Aorta (tissue), 5 donors: ENCODE data around the gene ADSS2. TPM values are rescaled to one million over a fixed set of nuclear protein-coding genes. Genes with fewer than 3 reads are reported as not detected.
A peak's percentile ranks its signal among the peaks of the same experiment; 100 is the strongest.
"Not testable (repeated sequence)": the region's sequence is repeated elsewhere in the genome, so short reads cannot be mapped to it uniquely, and the experiment has no call there.

ENCODE experiments used
- ATAC-seq: fragments of 200-7000 bp; cut with Tn5 transposase; one replicate; pipeline ENCODE4 v1.9.1; 2022; ENCODE audit warnings: moderate library complexity; ENCODE audit not compliant: low FRiP score
- DNase-seq, 2 donors: peaks; one replicate each; pipeline ENCODE4 v3.0.0-alpha.2; 2020
- H3K27ac ChIP-seq, 2 donors: one replicate each; pipeline ENCODE4 v1.5.1; 2013; ENCODE audit warnings: low read length in 2 of 2, mild to moderate bottlenecking in 2 of 2, moderate library complexity in 2 of 2, control low read depth in 1 of 2, inconsistent platforms in 1 of 2, low read depth in 1 of 2
- H3K27me3 ChIP-seq, 2 donors: one replicate each; pipeline ENCODE4 v1.6.1; 2013; ENCODE audit warnings: control low read depth in 1 of 2, low read length in 1 of 2, mild to moderate bottlenecking in 1 of 2, moderate library complexity in 1 of 2; ENCODE audit not compliant: insufficient read depth in 2 of 2, control insufficient read depth in 1 of 2
- H3K36me3 ChIP-seq, 2 donors: one replicate each; pipeline ENCODE4 v1.6.1; 2013; ENCODE audit warnings: control low read depth in 1 of 2, low read length in 1 of 2, mild to moderate bottlenecking in 1 of 2; ENCODE audit not compliant: insufficient read depth in 2 of 2, control insufficient read depth in 1 of 2
- H3K4me1 ChIP-seq, 2 donors: one replicate each; pipeline ENCODE4 v1.6.1; 2013; ENCODE audit warnings: low read length in 2 of 2, control low read depth in 1 of 2, mild to moderate bottlenecking in 1 of 2, moderate library complexity in 1 of 2; ENCODE audit not compliant: insufficient read depth in 2 of 2, control insufficient read depth in 1 of 2
- H3K4me3 ChIP-seq, 2 donors: one replicate each; pipeline ENCODE4 v1.5.1; 2013; ENCODE audit warnings: low read length in 2 of 2, control low read depth in 1 of 2, mild to moderate bottlenecking in 1 of 2
- H3K9me3 ChIP-seq: one replicate; pipeline ENCODE4 v1.6.1; 2013; ENCODE audit warnings: mild to moderate bottlenecking, low read length; ENCODE audit not compliant: control insufficient read depth
- WGBS, 2 donors: extraction: QIAGEN DNeasy Blood & Tissue Kit; methylation state at CpG; one replicate each; pipeline ENCODE4 v1.1.7; 2013; 5-methylcytosine and 5-hydroxymethylcytosine counted together
- intact Hi-C, 2 donors: fragments of 100-400 bp; cut with DNase I; formaldehyde crosslinking; loops; one replicate each; pipeline versions ENCODE4 v1.14.2 to v1.15.0; 2022
- polyA plus RNA-seq, 2 donors: library from polyadenylated mRNA; stranded (reverse); fragments of 200-250 nt; gene quantifications; one replicate each; pipeline ENCODE4 v1.2.3, GENCODE V29; 2013
- total RNA-seq, 2 donors: library from RNA; stranded (reverse); fragmentation: NEBNext Ultra II Directional; extraction: Animal tissue kit (Norgen Biotek cat#: 25700); gene quantifications; one replicate each; pipeline ENCODE4 v1.2.1, GENCODE V29; 2021
- donor health status: healthy with polysubstance abuse.
- donor health status: Bipolar disorder and iron deficiency.
- donor health status: DM: no; HTN: no; CAD: no.
- donor health status: DM: no; HTN: no; CAD: no.
- donor health status: DM: yes; HTN: yes; CAD: no.

ADSS2 gene
- total and polyA plus RNA-seq, 4 donors = 22.7 to 44.2 (median 33.5) TPM

DNA sequence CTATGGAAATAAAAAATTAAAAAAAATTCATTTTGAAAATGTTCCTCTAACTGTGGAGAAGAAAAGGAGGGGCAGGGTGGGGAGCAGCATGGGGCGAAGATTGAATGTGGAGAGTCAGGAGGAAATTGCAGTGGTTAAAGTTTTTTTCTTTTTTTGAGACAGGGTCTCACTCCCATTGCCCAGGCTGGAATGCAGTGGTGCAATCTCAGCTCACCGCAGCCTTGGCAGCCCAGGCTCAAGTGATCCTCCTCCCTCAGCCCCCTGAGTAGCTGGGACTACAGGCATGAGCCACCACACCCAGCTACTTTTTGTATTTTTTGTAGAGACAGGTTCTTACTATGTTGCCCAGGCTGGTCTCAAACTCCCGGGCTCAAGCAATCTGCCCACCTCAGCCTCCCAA, 67.6 kb downstream of the ADSS2 start:
- Histone ChIP-seq H3K9me3 (no peaks in the 10 kb centered on the region), H3K36me3 (no peaks in the 10 kb centered on the region), H3K27me3 (no peaks in the 10 kb centered on the region), H3K27ac (no peak overlapping the region), H3K4me1 (no peaks in the 10 kb centered on the region), H3K4me3 (no peak overlapping the region)
- 94 to 95% methylated on average over 3 of the region's 3 CpGs for WGBS, 2 donors
- peak in 1 of 2 donors; percentile 3 for DNase-seq
- intact Hi-C loops = no loop called here
- no peak for ATAC-seq

GRCh38 chr1:244383278-244383884, 68.3 kb downstream of the ADSS2 start:
- WGBS, 2 donors = 84 to 87% methylated on average over 4 of the region's 4 CpGs

GRCh38 chr1:244381878-244382565, 69.7 kb downstream of the ADSS2 start:
- ATAC-seq (no peak), DNase-seq (peak in 1 of 2 donors; percentile 11)
- no peak overlapping the region for H3K4me3 ChIP-seq
- no peaks in the 10 kb centered on the region for H3K27me3 ChIP-seq
- intact Hi-C loops = no loop called here
- H3K27ac ChIP-seq = peak overlapping the region in 1 of 2 donors; percentile 33
- H3K4me1 ChIP-seq = no peaks in the 10 kb centered on the region
- WGBS, 2 donors = 46 to 51% methylated on average over 7 of the region's 7 CpGs
- H3K9me3 ChIP-seq = no peaks in the 10 kb centered on the region
- no peaks in the 10 kb centered on the region for H3K36me3 ChIP-seq

More at GRCh38 chr1:244383278-244383884, 68.3 kb downstream of the ADSS2 start:
- H3K27me3 ChIP-seq = no peaks in the 10 kb centered on the region
- DNase-seq (peak in 1 of 2 donors; percentile 15), ATAC-seq (no peak)
- no peak overlapping the region for H3K4me3 ChIP-seq
- intact Hi-C loops = no loop called here
- H3K9me3 ChIP-seq = no peaks in the 10 kb centered on the region
- no peak overlapping the region for H3K27ac ChIP-seq
- no peaks in the 10 kb centered on the region for H3K36me3 ChIP-seq
- no peaks in the 10 kb centered on the region for H3K4me1 ChIP-seq

- H3K36me3 ChIP-seq = no peaks in the 10 kb centered on the region
Measured at GRCh38 chr1:244376126-244376525, 75.6 kb downstream of the ADSS2 start.

GRCh38 chr1:244375051-244375450, 76.7 kb downstream of the ADSS2 start:
- Histone ChIP-seq H3K9me3 (no peaks in the 10 kb centered on the region), H3K27ac (no peak overlapping the region), H3K36me3 (no peaks in the 10 kb centered on the region), H3K4me3 (no peak overlapping the region), H3K27me3 (no peaks in the 10 kb centered on the region), H3K4me1 (no peaks in the 10 kb centered on the region)
- WGBS, 2 donors = 51 to 60% methylated on average over 7 of the region's 7 CpGs
- DNase-seq (no peak), ATAC-seq (no peak)
- intact Hi-C loops = no loop called here

More at GRCh38 chr1:244376126-244376525, 75.6 kb downstream of the ADSS2 start:
- 82 to 83% methylated on average over 6 of the region's 6 CpGs for WGBS, 2 donors
- Histone ChIP-seq H3K4me1 (no peaks in the 10 kb centered on the region), H3K27ac (no peak overlapping the region), H3K4me3 (no peak overlapping the region), H3K9me3 (no peaks in the 10 kb centered on the region), H3K27me3 (no peaks in the 10 kb centered on the region)
- intact Hi-C loops = no loop called here
- DNase-seq (no peak), ATAC-seq (no peak)

DNA sequence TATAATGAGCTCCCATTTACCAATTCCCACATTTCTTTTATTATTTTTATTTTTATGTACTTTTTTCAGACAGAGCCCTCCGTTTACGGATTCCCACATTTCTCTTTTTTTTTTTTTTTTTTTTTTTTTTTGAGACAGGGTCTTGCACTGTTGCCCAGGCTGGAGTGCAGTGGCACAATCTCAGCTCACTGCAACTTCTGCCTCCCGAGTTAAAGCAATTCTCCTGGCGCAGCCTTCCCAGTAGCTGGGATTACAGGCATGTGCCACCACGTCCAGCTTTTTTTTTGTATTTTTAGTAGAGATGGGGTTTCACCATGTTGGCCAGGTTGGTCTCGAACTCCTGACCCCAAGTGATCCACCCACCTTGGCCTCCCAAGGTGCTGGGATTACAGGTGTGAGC, 77.2 kb downstream of the ADSS2 start:
- 94 to 95% methylated on average over 6 of the region's 6 CpGs for WGBS, 2 donors
- DNase-seq, H3K36me3 ChIP-seq, H3K9me3 ChIP-seq, ATAC-seq, H3K4me1 ChIP-seq, H3K4me3 ChIP-seq, H3K27me3 ChIP-seq, H3K27ac ChIP-seq, intact Hi-C loops: not testable (repeated sequence)

DNA sequence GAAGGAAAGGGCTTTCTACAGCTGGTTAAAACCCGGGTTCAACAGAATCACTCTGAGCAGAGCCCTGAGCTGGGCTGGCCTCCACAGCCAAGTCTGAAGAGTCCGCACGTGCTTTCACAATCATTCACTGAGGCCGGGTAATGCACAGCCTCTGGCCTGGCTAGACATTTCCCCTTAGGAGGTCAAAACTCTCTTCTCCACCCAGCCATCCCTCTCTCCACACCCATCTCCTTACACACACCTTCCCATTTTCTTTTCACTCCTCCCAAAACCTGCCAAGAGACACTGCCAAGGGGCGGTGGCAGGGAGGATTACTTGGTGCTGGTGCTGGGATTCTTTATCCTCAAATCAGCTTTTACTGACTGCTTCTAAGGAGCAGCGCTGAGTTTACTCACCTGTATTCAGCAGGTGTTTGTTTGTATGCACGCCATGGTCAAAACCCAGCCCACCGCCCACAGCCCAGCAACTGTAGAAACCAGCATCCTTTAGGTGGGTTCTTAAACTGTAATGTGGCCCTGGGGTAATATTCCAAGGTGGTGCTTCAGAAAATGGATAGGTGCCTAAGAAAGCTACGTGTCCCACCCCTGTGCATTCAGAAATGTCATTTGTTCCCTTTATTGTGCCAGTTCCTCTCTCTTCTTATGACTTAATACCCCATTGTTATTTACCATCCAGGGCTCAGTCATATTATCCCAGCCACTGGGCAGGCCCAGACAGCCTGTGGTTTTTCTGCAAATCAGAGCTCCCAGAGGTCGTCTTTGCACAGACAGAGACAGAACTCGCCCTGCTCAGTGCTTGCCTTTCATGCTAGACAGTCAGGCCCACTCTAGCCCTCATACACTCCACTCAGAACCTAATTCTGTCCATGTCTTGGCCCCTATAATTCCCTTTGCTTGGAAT, 80.2 kb downstream of the ADSS2 start:
- Histone ChIP-seq H3K4me3 (no peak overlapping the region), H3K9me3 (no peaks in the 10 kb centered on the region), H3K4me1 (no peaks in the 10 kb centered on the region), H3K27me3 (no peaks in the 10 kb centered on the region), H3K27ac (no peak overlapping the region), H3K36me3 (no peaks in the 10 kb centered on the region)
- no peak for ATAC-seq
- intact Hi-C loops = no loop called here
- 87 to 88% methylated on average over 11 of the region's 11 CpGs for WGBS, 2 donors
- peak in 1 of 2 donors; percentile 39 for DNase-seq

GRCh38 chr1:244370060-244370637, 81.6 kb downstream of the ADSS2 start:
- 56 to 61% methylated on average over 8 of the region's 8 CpGs for WGBS, 2 donors
- Histone ChIP-seq H3K9me3 (no peaks in the 10 kb centered on the region), H3K4me1 (no peaks in the 10 kb centered on the region), H3K27ac (no peak overlapping the region), H3K36me3 (no peaks in the 10 kb centered on the region), H3K4me3 (no peak overlapping the region), H3K27me3 (no peaks in the 10 kb centered on the region)
- ATAC-seq (no peak), DNase-seq (peak in 1 of 2 donors; percentile 9)
- intact Hi-C loops = no loop called here
